GM18499 (cell line): ENCODE data around the gene DCC.

Source experiments
- ATAC-seq: cut with Tn5 transposase; IDR thresholded peaks from one replicate; pipeline ENCODE4 v1.9.1; 2021; ENCODE audit warnings: moderate number of reproducible peaks; ENCODE audit not compliant: insufficient read depth, unreplicated experiment

The DCC gene

GRCh38 chr18:52484977-52485376, 145.0 kb downstream of the DCC start:
- ATAC-seq = no peak

DNA sequence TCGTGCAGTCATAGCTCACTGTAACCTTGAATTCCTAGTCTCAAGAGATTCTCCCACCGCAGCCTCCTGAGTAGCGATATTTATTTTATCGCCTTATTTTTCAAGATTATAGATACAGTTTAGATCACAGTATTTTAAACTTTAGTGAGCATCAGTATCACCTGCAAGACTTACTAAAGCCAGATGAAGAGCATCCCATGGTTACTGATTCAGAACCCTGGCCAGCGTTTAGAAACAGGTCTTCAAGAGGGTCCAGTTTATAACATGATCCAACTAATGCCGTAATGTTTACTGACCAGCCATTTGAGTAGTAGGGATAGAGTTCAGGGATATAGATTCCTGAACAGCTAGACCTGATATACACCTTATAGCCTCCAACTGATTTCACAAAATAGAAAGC, 146.1 kb downstream of the DCC start:
- no peak for ATAC-seq

- ATAC-seq = no peak
Observed at GRCh38 chr18:52489396-52490306, 149.7 kb downstream of the DCC start.

- ATAC-seq = no peak
Observed at GRCh38 chr18:52496426-52496825, 156.4 kb downstream of the DCC start.

DNA sequence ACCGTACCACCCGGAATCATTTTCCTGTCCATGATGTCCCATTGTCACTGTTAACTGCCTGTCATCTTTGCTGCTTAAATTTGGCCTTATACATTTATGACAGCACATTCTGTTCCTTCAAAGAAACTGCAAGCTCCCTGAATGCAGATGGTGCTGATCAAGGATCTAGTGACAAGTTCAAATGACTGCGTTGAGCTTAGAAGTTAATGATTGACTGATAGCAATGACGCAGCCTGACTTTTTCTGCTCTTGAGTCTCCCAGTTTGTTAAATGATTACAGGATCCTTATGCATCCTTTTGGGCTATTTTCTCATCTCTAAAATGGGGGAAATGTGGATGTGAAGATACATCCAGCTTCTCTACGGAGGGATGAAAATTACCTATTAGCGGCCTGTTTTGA, 159.0 kb downstream of the DCC start:
- ATAC-seq = no peak

DNA sequence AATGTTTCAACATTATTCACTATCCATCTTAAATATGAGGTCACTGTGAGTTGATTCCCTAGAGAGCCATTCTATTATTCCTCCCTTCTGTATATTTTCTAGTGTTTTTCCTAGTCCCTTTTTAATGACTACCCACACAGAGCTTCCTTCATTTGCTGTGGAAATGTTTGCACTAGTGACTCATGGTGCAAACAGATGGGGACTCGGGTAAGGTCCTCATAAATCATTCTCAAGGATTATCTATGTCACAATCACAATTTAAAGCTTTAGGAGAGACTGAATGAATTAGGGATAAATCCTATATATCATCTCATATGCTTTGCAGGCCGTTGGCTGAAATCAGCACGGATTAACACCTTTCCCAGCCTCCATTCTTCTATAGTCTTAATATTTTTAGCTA, 159.6 kb downstream of the DCC start:
- ATAC-seq = no peak

GRCh38 chr18:52504589-52504988, 164.6 kb downstream of the DCC start:
- no peak for ATAC-seq

DNA sequence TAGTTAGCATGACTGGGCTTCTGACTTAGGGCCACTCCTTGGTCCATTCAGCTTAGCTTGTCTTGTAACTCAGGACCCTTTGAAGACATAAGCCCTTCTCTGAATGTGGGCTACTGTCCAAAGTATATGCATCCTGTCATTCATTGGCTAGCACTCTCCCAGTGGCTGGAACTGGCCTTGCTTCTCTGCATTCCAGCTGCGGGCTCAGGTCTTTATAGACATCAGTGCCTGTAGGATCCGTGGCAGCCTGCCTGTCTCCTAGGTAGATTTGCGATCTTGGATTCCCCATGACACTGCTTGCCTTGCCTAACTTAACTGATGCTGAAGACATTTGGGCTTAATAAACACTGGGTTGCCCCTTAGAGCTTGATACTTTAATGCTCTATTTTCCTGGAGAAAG, 170.1 kb downstream of the DCC start:
- ATAC-seq = no peak

GRCh38 chr18:52518086-52518485, 178.1 kb downstream of the DCC start:
- no peak for ATAC-seq

GRCh38 chr18:52519021-52519420, 179.0 kb downstream of the DCC start:
- no peak for ATAC-seq

DNA sequence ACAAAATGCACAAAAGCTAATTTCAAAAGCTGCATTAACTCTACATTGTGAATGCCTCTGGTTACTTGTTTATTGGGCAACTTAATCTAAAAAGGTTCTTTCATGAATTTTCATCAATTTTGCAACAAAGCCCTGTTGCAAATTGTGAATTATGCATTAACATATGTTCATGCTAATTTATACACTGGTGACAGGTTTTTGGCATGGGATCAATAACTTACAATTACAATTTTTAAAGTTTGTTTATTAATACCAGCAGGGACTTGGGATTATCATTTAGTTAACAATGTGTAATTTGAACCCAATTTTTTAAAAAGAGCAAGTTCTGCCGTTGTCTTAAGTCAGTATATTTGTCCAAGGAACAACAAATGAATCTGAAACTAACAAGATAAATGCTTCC, 183.6 kb downstream of the DCC start:
- ATAC-seq = no peak

DNA sequence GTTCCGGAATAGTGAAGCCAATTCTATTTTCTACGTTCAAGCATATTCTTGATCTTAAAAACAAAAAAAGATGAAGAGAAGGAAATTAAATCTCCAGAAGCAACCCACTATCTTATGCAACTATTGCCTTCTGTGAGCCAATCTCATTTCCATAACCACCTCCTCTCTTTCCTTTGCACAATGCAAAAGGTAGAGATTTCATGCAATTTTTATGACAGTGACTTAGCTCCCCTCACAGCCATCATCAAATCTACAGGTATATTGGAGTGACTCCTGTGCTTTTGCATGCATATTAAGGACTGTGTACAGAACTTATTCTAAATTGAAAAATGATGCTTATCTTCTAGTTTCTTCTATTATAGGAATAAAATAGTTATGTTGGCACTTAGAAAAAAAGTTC, 191.8 kb downstream of the DCC start:
- no peak for ATAC-seq

- no peak for ATAC-seq
Observed at GRCh38 chr18:52536039-52536438, 196.0 kb downstream of the DCC start.

DNA sequence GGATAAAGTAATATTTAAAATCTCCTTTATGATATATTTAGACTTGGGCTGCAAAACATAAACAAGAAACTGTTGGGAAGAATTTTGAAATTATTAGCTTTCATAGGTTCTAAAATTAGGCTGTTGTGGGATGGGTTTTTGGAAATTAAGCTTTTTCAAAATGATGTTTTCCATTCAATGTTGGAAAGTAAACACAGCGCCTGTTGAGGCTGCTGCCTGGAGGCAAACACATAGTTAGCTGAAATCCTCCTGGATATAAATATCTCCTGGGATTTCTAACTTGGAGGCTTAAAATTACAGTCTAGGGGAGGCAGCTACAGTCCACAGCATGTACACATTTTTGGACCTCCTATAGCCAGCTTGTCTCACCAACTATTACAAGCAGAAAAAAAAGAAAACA, 197.3 kb downstream of the DCC start:
- no peak for ATAC-seq

DNA sequence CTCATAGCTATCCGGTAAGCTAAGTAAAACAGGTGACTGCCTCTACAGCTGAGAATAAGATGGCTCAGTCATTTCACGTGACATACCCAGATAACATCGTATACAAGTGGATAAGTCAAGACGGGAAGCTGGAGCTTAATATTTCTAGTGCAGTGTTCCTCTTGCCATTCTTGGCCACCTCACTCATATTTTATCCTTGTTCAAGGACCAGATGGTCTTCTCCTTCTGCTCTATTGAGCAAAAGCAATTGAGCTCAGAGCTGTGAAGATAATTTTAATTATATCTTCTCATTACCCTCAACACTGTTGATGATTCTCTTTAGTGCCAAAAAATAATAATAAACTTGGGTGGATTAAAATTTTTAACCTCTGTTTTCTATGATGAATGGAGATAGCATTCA, 201.1 kb downstream of the DCC start:
- ATAC-seq = no peak

DNA sequence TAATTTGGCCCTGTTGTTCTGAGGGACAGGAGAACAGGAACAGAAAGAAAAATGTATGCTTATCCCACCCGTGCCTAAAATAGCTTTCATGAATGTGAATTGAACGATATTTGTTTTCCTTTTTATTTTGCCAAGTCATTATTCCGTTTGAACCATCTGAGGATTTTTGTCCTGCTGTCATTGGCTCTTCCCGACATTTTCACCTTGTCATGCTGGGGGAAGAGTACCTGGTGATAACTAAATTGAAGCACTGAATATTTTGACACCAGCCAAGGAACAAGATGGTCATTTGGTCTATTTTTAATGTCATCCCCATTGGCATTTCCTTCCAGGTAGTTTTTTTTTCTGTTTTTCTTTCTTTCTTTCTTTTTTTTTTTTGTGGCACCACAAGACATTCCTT, 204.1 kb downstream of the DCC start:
- ATAC-seq = no peak

- no peak for ATAC-seq
Observed at GRCh38 chr18:52546686-52547346, 206.8 kb downstream of the DCC start.

- ATAC-seq = no peak
Observed at GRCh38 chr18:52553441-52553840, 213.4 kb downstream of the DCC start.

- ATAC-seq = no peak
Observed at GRCh38 chr18:52554180-52554579, 214.2 kb downstream of the DCC start.

GRCh38 chr18:52567360-52567759, 227.4 kb downstream of the DCC start:
- ATAC-seq = no peak

- ATAC-seq = no peak
Observed at GRCh38 chr18:52569492-52569891, 229.5 kb downstream of the DCC start.

- no peak for ATAC-seq
Observed at GRCh38 chr18:52570975-52571374, 231.0 kb downstream of the DCC start.
